ENCODE results near the gene GFY. TPM values are rescaled to one million over a fixed set of nuclear protein-coding genes. Genes with fewer than 3 reads are reported as not detected.
A peak's percentile ranks its signal among the peaks of the same experiment; 100 is the strongest.

GFY gene
- total and polyA plus RNA-seq, 10 of the 15 experiments (the other 5 are each of a cell fraction or from before 2014, with no cell fraction given): 0.05 TPM; not detected in 9

GRCh38 chr19:49473868-49474541 lies 48.8 kb downstream of the GFY start, which contains the start of gene FLT3LG (continued):
- TF ChIP-seq ZNF687 (IDR thresholded peaks at IDR 0.05): no peak
- TF ChIP-seq SP1 (IDR thresholded peaks at IDR 0.05; ENCODE audit: low read depth, low read length): peak; percentile 23
- TF ChIP-seq JUND (IDR thresholded peaks at IDR 0.05; ENCODE audit: low read depth, low read length): no peak
- no peak for TF ChIP-seq CEBPZ (IDR thresholded peaks at IDR 0.05; ENCODE audit: low read depth, low read length)
- no peak for TF ChIP-seq SKIL (IDR thresholded peaks at IDR 0.05; ENCODE audit: low read depth, poor library complexity, severe bottlenecking)
- TF ChIP-seq RAD51 (IDR thresholded peaks at IDR 0.05): no peak
- TF ChIP-seq MYC (IDR thresholded peaks at IDR 0.05; ENCODE audit: insufficient read depth, insufficient read length, insufficient replicate concordance, low read length, severe bottlenecking): peak; percentile 44
- TF ChIP-seq BCL3 (IDR thresholded peaks at IDR 0.05; ENCODE audit: borderline replicate concordance, insufficient read depth, low read depth, low read length, poor library complexity, severe bottlenecking): no peak
- TF ChIP-seq USF2 (IDR thresholded peaks at IDR 0.05; ENCODE audit: borderline replicate concordance, low read depth, low read length): no peak
- TF ChIP-seq ZNF207 (IDR thresholded peaks at IDR 0.05; ENCODE audit: borderline replicate concordance): peak; percentile 87; the same call in 1 of the 2 replicates
- no peak for TF ChIP-seq SUZ12 (IDR thresholded peaks at IDR 0.05; ENCODE audit: unreplicated experiment)
- TF ChIP-seq EP300 (IDR thresholded peaks at IDR 0.05; ENCODE audit: borderline replicate concordance in 1 of 2, control insufficient read depth in 1 of 2, low read depth in 2 of 2, low read length in 2 of 2): no peak
- no peak for TF ChIP-seq MAX (IDR thresholded peaks at IDR 0.05; ENCODE audit: low read depth, low read length)
- TF ChIP-seq NBN (IDR thresholded peaks at IDR 0.05): peak; percentile 63; the same call in 1 of the 2 replicates
- TF ChIP-seq YBX1 (IDR thresholded peaks at IDR 0.05): no peak
- peak; percentile 79; the same call in 1 of the 2 replicates for TF ChIP-seq BACH1 (IDR thresholded peaks at IDR 0.05; ENCODE audit: borderline replicate concordance)

Data from GM12878 (cell line).